GM12874 (cell line): ENCODE data around the gene SLF2.

Experiments used
- TF ChIP-seq, protein P1 (sequence below): IDR thresholded peaks from 2 replicates; pipeline ENCODE4 v1.5.1; 2011; ENCODE audit warnings: low read depth, mild to moderate bottlenecking, control low read depth, low read length, moderate library complexity; ENCODE audit not compliant: insufficient read depth

SLF2 gene

DNA sequence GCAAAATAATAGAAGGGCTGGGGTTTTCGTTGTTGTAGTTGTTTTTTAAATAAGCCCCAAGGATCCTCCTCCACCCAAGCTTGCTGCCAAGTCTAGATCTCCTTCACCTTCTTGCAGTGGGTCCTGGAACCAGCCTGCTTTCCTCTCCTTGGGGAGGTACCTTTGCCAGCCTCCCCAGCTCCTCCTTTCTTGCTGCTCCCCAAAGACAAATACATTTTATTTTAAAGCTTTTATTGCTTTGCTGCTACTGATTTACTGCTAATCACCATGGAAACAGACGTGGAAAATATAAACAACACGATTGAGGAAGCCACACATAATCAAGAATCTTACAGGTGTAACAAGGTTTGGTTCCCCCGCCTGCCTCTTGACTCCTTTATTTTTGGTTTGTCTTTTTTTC is 17.4 kb upstream of the SLF2 start:
- TF ChIP-seq, protein P1, sequence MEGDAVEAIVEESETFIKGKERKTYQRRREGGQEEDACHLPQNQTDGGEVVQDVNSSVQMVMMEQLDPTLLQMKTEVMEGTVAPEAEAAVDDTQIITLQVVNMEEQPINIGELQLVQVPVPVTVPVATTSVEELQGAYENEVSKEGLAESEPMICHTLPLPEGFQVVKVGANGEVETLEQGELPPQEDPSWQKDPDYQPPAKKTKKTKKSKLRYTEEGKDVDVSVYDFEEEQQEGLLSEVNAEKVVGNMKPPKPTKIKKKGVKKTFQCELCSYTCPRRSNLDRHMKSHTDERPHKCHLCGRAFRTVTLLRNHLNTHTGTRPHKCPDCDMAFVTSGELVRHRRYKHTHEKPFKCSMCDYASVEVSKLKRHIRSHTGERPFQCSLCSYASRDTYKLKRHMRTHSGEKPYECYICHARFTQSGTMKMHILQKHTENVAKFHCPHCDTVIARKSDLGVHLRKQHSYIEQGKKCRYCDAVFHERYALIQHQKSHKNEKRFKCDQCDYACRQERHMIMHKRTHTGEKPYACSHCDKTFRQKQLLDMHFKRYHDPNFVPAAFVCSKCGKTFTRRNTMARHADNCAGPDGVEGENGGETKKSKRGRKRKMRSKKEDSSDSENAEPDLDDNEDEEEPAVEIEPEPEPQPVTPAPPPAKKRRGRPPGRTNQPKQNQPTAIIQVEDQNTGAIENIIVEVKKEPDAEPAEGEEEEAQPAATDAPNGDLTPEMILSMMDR = no peak

DNA sequence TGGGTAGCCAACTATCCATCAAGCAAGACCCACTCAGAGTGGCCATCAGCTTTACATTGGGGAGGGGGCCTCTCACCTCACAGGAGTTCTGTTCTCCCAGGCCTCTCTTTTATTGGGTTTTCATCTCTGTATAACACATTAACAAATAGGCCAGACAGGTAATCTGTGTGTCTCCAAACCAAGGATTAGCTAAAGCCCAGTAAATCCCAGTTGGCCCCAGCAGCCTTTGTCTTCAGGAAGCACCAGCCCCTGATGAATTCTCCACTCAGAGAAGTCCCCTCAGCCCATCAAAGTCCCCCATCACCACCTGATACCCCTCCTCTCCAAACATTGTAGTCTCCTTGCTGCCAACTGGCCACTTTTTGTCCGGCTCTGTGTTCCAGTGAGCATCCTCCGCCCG is 16.9 kb upstream of the SLF2 start:
- TF ChIP-seq, protein P1 = no peak

DNA sequence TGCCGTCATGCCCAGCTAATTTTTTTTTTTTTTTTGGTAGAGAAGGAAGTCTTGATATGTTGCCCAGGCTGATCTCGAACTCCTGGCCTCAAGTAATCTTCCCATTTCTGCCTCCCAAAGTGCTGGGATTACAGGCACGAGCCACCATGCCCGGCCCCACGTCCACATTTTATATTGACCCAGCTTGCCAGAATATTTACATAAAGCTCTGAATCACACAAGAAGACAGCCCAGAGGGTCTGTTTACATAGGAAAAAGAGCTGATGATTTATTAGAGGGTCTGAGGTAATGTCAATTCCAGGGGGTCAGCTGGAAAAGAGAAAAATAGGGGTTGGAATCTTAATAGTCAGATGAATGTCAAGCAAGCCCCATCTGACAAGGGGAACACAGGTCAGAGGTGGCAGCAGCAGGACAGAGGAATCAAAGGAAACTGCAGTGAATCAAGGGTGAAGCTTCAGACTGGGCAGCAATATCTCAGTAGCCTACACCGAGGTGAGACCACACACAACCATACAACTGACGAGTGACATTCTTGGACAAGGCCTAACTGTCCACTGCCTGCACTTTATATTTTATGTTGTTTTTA is 15.8 kb upstream of the SLF2 start:
- TF ChIP-seq, protein P1 = no peak

DNA sequence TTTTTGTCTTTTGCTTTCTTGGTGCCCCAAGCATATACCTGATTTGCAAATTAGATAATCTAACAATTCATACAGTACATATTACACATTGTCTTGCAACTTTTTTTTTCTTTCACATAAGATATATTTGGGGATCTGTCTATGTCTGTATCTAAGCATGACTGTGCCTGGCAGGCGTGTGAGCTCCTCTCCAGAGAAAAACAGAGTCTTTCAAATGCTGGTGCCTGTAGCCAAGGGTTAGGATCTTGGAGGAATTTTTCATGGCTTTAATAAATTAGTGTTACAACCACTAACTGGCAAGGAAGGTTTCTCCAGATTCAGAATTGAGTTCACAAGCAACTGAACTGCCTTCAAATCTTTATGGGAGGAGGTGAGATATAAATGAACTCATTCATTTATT is 14.8 kb upstream of the SLF2 start:
- TF ChIP-seq, protein P1 = no peak

DNA sequence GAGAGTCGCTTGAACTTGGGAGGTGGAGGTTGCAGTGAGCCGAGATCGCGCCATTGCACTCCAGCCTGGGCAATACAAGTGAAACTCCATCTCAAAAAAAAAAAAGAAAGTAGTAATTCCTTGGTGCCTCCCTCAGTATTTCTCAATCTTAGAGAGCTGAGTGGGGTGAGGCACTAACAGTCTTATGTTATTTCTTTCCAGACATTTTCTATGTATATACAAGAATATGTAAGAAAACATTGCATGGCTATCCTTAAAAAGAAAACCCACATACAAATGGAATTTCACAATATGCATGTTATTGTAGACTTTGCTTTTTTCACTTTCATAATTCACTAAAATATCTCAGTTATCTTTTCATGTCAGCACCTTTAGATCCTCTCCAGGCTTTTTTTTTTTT is 13.6 kb upstream of the SLF2 start:
- TF ChIP-seq, protein P1 = no peak

DNA sequence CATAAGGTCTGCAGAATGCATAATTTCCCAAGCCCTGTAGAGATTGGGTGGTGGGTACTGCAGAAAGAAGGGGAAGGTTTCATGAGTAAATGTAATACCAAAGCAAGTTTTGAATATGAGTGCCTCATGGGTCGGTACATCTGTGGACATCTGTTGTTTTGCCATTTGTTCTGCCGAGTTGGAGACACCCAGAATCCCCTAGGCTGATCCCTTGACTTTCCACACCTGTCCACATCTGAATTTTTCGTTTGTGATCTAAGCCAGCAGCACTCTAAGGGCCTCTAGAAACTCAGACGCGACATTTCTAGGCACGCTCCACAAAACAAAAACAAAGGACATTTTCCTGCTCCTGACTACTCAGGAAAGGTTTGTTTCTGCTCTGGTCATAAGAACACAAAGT is 11.7 kb upstream of the SLF2 start:
- TF ChIP-seq, protein P1 = no peak

DNA sequence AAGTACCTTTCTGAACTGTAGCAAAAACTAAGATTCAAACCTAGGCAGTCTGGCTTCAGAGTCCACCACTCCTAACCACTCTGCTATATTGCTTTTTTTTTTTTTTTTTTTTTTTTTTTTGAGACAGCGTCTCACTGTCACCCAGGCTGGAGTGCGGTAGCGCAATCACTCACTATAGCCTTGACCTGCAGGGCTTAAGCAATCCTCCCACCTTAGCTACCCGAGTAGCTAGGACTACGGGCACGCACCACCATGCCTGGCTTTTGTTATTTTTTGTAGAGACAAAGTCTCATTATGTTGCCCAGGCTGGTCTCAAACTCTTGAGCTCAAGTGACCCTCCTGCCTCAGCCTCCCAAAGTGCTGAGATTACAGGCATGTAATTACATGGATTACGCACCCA is 10.1 kb upstream of the SLF2 start:
- TF ChIP-seq, protein P1 = no peak
